GM13977 (cell line): ENCODE measurements around the gene SLC35E3.

Source experiments
- DNase-seq: peaks from one replicate; pipeline ENCODE4 v3.0.0; 2012; ENCODE audit warnings: low spot score
- CTCF ChIP-seq: IDR thresholded peaks from 2 replicates; pipeline ENCODE4 v1.5.1; 2012; ENCODE audit warnings: mild to moderate bottlenecking, control low read depth; ENCODE audit not compliant: insufficient read depth; ENCODE audit errors: extremely low read depth, missing control alignments
- in situ Hi-C: fragments of 300-500 bp; cut with MboI; formaldehyde crosslinking; loops from one replicate; pipeline ENCODE4 v1.12.0; 2022; ENCODE audit warnings: low sequenced_read_pairs, low pct_unique_long_range_greater_than_20kb, mixed read lengths, inconsistent platforms; ENCODE audit not compliant: unreplicated experiment

Gene SLC35E3

GRCh38 chr12:68791897-68792481 lies 46.0 kb downstream of the SLC35E3 start:
- DNase-seq, result no peak
- TF ChIP-seq CTCF, result no peak
- in situ Hi-C loops, result no loop called here

GRCh38 chr12:68792952-68793351 lies 47.0 kb downstream of the SLC35E3 start:
- in situ Hi-C loops, result no loop called here
- DNase-seq, result peak; percentile 78
- TF ChIP-seq CTCF, result no peak

GRCh38 chr12:68793436-68793835 lies 47.5 kb downstream of the SLC35E3 start:
- in situ Hi-C loops, result no loop called here
- DNase-seq, result no peak
- no peak for TF ChIP-seq CTCF

- no peak for TF ChIP-seq CTCF
- DNase-seq, result no peak
- in situ Hi-C loops, result no loop called here
These were observed 48.1 kb downstream of the SLC35E3 start for GRCh38 chr12:68793975-68794652.

GRCh38 chr12:68794653-68795251 lies 48.8 kb downstream of the SLC35E3 start:
- in situ Hi-C loops, result no loop called here
- no peak for TF ChIP-seq CTCF
- DNase-seq, result no peak

- TF ChIP-seq CTCF, result no peak
- in situ Hi-C loops, result no loop called here
- no peak for DNase-seq
These were observed 50.4 kb downstream of the SLC35E3 start for GRCh38 chr12:68796399-68796798.
